HT1080 (cell line): ENCODE results near the gene CERS6. TPM values are rescaled to one million over a fixed set of nuclear protein-coding genes. Genes with fewer than 3 reads are reported as not detected.

ENCODE experiments used
- DNase-seq: peaks from one replicate; pipeline ENCODE4 v3.0.0-alpha.2; 2015; ENCODE audit warnings: low read depth
- total RNA-seq: library from RNA; depleted of rRNA; stranded (reverse); fragments of >200 nt; shearing (Covaris generic); gene quantifications from 2 replicates; pipeline ENCODE4 v1.2.3, GENCODE V29; 2014

CERS6 gene
- total RNA-seq, 1 experiment from 2014 or later, result 24.3 TPM

DNA sequence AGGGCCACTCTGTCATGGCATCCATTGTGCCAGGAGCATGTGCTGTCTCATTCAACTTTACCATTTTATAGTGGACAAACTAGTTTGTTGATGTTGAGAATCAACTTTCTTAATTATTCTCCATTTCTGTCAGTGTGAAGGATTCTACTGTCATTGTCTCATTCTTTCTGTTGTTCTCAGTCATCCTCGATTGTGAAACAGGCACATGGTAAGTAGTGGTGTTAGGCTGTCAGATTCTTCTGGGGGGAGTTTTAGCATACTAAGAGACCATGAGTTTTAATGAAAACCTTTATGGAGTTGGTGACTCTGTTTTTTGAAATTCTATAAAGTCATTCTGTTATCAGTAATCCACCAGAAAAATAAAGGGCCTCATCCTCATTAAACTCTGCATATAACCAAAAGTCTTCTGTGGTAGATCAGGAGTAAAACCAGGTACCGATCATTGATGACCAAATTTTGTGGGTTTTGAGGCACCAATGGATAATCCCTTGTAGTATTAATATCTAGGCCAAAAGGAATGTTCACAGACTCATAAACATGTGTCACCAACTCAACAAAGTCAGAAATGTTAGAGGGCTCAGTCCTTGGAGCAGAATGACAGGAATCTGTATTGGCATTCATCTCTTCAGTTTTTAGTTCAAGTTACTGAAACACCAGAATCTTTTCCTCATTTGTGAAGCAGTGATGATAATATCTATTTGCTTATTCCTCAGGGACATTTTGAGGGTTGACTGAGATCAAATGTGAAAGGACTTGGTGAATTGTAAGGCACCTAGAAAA is 73.2 kb downstream of the CERS6 start:
- DNase-seq, result no peak

DNA sequence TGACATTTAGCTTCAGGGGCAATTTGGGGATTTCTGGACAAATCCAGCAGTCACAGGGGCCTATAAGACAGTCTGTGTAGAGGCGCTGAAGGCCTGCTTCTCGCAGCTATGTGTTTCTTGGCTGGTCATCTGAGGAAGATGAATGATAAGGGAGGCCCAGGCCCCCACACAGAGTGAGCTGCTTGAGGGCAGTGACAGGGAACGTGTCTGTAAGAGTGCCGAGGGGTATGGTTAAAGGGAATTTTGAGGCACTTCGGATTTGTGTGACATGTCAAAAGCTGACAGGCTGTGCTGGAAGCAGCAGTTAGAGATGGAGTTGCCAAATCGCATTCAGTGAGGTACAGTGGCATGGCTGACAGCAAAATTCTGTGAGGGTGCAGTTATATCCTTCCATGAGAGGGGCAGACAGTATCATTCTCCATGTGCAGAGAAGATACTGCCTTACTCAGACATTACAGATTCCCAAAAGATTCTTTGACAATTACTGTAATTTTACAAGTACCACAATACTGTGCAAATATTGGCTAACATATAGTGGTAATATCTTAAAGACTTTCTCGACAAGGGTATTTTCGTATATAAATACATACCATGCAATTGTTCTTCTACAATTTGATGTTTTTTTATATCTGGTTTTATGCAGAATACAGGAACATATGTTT is 74.0 kb downstream of the CERS6 start:
- DNase-seq, result no peak

DNA sequence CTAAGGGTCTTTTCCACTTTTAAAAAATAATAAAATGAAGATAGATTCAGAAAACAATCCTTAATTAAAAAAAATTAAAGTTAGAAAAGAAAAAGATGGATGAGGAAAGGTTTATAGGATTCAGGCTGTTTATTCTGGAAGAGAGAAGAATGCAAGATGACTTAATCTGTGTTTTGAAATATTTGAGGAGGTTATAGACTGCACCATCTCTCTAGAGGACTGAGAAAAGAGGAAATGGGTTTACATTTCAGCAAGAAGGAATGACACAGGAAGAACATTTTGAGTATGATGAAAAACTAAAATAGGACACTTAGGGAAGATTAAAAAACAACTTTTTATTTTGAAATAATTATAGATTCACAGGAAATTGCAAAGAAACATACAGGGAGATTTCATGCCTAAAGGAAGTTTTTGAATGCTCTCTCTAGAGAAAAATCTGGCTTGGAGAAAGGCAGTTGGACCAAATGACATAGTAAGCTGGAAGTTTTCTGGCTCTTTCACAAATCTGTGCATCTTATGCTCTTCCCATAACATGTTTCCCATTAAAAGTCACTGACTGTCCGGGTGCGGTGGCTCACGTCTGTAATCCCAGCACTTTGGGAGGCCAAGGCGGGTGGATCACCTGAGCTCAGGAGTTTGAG is 75.0 kb downstream of the CERS6 start:
- no peak for DNase-seq

DNA sequence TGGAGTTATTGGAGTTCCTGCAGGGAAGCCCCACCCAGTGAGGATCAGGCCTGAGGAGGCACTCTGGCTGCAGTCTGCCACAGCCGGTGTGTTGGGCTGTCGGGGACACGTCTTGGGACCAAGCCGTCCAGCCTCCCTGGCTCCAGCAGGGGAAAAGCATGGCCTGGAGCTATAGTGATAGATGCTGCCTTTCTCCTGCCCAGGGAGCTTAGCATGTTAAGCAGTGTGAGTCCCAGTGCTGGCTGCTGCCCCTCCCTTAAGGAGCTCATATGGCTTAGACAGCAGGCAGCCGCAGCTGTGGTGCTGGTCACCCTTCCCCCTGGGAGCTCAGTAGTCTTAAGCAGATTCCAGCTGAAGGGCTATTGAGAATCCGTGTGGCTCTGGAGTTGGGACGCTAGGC is 78.9 kb downstream of the CERS6 start:
- DNase-seq, result no peak

DNA sequence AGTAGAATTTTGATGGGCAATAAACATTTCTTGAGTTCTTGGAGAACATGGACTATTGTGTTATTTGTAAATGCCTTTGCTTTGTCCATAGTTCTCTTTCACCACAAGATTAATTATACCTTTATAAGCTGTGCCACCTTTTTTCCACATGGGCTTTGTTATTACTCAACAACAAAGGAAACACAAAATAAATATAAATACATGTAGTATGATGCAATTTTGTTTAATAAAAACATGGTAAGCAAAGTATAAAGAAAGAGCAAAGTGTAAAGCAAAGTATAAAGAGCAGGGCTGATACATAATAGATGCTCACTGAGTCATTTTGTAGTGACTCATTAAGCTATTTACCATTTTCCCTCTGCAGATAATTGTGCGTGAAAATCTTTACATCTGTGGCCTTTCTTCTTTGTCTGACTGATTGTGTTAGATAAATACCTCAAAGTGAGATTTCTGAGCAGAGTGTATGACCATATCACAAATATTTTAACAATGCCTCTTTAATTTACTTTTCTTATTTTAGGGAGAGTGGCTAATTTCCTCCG is 80.9 kb downstream of the CERS6 start:
- peak; percentile 30 for DNase-seq

DNA sequence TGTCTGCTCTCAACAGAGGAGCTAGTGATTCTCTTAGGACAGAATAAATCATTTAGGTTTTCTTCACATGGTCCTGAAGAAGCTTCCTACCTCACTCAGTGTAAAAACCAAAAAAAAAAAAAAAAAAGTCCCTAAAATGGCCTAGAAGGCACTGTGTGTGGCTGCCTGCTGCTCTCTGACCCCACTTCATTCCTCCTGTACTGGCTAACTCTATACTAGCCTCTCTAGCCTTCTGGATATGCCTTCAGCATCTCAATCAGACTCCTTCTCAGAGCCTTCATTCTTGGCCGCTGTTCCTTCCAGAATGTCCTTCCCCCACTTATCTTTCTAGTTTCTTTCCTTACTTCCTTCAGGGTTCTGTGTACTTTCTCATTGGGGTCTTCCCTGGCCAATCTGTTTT is 82.1 kb downstream of the CERS6 start:
- no peak for DNase-seq

DNA sequence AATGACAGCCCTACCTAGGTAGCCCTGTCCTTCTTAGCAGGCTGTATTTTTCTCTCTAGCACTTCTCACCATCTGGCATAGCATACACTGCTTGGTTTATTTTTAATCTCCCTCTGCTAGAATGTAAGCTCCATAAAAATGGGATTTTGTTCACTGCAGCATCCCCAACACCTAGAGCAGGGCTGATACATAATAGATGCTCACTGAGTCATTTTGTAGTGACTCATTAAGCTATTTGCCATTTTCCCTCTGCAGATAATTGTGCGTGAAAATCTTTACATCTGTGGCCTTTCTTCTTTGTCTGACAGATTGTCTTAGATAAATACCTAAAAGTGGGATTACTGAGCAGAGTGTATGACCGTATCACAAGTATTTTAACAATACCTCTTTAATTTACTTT is 82.5 kb downstream of the CERS6 start:
- DNase-seq, result peak; percentile 38

DNA sequence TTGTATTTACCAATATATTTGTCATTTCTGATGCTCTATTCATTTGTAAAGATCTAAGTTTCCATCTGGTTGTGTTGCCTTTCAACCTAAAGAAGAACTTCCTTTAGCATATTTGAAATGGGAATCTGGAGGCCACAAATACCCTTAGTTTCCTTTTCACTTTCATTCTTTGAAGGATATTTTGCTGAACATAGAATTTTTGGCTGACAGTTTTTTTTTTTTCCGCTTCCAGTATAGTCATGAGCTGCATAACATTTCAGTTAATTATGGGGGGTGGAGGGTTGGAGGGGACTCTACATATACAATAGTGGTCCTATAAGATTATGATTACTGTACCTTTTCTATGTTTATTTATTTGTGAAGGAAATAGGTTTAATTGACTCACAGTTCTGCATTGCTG is 83.9 kb downstream of the CERS6 start:
- no peak for DNase-seq

DNA sequence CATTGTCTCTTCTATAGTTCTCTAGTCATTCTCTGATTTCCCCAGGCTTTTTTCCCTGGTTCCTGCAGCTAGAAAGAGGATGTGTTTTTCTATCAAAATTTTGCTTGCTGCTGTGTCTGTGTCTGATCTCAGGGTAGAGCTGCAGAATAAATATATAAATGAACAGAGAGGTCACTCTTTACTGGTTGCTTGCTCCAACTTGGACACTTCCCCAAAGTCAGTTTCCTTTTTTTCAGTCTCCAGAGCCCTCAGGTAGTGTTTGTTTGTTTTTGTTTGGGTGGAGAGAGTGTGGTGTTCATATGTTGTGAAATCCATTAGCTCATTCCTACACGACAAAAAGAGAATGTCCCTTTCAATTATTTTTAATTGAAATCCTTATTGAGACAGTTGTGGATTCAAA is 85.8 kb downstream of the CERS6 start:
- no peak for DNase-seq

DNA sequence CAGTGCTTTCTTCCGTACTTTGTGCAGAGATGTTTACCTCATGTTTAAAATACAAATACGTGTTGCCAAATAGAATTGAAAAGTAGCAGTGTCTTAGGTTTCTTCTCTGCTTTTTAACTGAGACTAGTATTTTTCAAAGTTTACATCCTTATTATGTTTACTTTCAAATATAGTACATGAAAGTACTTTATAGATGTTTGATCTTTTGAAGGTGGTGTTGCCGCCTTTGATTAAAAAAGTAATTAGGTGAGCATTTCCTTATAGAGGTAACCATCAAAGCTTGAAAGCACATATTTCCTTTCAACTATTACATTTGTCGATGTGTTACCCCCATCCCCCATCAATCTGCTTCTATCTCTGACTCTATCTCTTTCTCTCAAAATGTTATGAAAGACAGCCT is 87.0 kb downstream of the CERS6 start:
- no peak for DNase-seq

DNA sequence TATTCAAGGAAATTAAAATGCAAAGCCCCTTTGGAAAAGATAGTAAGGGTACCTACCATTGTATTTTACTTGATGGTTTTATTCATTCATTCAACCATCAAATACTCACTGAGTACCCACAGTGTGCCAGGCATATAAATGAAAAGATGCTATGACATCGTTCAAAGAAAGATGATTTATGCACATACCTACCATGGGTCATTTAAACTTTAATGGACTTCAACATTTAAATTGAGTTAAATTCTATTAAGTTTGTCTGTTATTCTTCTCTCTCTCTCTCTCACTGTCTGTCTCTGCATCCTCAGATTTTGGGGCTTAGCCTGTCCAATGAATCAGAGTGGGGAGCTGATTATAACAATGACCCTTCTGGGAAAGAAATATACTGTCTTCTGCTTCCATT is 87.9 kb downstream of the CERS6 start:
- DNase-seq, result no peak

DNA sequence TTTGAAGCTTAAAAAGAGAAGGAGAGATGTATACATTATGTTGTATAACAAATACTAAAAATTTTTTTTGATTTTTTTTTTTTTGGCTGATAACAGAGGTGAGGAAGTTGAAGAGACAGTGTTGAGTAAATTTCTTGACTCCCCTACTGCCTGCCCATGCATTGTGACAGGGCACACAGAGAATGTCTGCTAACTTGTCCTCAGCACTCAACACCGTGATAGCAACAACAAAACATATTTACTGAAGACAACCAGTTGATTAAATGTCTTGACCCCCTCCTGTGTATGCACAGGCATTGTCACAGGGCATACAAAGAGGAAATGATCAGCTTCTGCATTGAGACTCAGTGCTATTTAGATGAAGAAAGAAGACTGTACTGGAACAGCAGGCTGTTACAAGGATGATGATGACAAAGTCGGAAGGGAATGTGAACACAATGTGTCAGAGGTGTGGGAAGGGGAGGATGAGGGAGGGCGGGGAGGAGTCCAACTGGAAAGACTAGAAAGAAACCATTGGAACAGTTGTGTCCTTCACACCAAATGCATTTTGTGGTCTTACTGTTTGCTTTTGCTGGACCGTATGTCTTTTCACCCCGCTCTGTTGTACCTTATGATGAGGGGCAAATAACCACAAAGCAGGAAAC is 89.5 kb downstream of the CERS6 start:
- peak; percentile 97 for DNase-seq

DNA sequence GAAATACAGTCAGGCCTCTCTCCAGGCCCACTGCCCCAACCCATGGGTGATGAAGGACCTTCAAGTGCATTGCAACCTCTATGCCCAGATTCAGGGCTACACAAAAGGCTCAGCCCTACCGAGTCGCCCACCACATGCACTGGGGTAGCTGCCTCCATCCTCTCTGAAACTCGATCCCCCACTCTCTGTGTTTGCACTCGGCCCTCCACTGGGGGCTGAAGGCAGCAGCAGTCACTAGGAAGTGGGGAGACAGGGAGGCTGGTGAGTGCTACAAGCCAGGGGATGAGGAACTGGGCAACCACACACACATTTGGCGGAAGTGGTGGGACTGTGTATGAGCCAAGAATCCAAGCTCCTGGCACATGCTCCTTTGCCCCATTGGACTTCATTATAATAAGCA is 94.6 kb downstream of the CERS6 start:
- peak; percentile 13 for DNase-seq

DNA sequence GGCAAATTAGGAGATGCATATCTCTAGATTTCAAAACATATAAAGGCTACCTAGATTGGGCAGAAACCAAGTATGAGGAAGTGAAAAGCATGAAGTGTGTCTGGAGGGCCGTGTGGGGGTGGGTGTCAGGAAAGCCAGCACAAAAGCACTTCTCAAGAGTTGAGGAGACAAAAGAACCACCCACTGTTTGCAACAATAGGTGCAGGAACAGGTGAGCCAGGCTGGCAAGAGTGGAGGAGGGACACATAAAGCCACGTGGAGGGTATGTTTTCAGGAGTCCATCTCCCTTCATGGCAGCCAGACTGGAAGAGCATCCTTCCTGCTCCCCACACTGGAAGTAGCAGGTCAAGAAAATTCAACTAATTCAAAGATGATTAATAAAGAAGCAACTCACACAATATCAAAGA is 96.4 kb downstream of the CERS6 start:
- no peak for DNase-seq

DNA sequence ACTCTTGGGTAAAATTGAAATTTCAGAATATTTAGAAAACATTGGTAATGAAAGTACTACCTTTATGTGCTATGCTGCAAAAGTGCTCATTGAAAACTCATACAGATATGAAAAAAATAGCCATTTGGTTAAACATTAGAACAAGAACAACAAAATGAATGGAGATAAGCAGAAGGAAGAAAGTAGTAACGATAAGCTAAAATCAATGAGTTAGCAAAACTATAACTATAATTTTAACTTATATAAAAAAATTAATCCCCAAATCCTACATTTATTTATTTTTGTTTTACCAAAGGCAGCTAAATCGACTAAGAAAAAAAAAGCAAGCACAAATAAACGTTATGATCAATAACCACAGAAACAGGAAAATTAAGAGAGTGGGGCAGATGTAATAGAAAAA is 99.2 kb downstream of the CERS6 start:
- no peak for DNase-seq

DNA sequence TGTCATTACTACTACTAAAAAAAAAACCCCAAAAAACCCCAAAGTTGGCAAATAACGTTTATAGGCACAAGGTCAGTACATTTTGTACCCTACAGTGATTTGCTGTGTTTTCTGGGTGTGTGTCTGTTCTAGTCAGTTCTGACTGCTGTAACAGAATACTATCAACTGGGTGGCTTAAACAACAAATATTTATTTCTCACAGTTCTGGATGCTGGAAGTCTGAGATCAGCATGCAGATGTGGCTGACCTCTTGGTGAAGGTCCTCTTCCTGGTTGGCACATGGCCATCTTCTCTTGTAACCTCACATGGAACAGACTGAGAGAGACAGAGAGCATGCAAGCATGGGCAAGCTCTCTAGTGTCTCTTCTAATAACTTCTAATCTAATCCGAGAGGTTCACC is 103.1 kb downstream of the CERS6 start:
- DNase-seq, result no peak

DNA sequence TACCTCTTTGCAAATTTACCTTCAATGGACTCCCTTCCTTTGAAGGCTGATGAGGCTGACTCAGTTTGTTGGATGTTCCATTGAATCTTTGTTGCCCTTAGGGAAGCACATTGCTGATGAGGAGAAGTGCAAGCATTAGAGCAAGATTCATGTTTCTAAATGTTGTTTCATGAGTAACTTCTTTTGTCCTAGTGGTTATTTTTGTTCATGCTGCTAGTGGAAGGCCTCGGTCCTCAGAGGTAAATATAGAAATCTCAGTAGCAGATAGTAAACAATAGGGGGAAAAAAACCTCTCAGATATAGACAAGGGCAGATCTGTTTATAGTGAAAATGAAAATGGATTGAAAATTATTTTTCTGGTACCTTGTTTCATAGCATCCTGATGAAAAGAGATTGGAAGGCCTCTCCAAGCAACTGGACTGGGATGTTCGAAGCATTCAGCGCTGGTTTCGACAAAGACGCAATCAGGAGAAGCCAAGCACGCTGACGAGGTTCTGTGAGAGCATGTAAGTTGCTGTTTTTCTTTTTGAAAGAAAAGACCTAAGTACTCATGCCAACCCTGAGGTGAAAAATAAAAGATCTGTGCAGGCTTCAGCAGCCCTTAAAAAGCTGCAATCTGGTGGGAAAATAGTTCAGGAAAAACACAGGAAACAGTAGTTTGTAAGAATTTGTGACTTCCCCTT is 104.9 kb downstream of the CERS6 start:
- DNase-seq, result no peak

DNA sequence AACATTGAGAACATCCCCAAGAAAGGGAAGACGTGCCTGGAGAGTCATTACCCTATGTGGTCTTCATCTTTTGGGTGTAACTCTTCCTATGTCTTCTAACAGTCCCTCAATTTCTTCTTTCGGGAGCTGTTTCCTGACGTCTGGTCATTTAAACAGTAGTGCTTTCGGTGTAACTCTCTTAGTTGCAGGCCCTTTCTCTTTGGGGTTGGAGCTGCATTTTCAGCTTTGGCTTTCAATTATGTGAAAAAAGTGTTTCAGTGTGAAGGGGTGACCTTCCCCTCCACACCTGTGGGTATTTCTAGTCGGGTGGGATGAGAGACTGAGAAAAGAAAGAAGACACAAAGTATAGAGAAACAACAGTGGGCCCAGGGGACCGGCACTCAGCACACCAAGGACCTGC is 105.9 kb downstream of the CERS6 start:
- DNase-seq, result no peak

DNA sequence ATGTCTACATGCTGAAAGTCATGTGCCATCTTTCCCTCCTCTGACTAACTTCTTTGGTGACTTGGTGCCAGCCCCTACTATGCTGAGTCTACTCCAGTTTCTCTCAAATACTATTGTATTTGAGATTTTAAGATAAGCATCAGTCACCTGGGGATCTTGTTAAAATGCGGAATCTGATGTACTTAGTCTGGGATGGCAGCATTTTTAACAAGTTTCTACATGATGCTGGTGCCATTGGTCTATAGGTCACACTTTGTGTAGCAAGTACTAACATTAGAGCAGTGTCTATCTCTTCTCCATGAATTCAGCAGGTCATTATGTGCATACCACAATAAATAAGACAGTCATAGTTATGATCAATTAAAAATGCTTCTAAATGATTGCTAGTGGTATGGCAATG is 106.9 kb downstream of the CERS6 start:
- no peak for DNase-seq

DNA sequence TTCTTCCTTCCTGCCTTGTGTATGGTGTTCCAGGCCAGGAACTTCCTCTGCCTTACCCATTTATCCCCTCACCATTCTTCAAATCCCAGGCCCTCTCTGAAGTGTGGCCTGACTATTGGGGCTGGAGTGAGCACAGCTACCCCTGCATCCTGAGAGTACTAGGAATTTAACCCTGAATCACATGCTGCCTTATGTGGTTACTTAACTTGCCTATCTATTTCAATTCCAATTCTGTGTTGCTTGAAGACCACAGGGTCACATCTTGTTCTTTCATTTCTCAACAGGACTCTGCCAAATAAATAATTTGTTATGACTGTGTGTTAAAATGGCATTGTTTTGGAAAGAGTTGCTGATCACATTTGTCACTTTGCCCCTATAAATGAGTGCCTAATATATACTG is 108.6 kb downstream of the CERS6 start:
- DNase-seq, result peak; percentile 20

DNA sequence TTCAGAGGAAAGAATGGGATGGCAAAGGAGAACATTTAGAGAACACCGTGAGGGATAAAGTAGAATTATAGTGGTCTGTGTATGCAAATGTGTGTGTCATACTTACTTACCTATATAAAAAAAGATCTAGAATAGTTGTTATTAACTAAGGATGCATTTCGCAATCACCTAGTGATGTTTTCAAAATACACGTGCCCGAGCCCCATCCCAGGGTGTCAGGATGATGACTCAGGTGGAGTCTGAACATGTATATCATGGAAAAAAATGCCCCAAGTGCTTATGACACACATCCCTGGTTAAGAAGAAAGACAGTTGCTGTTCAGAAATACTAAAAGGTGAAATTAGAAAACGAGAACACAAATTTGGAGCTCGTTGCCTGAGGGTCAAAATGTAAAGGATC is 109.0 kb downstream of the CERS6 start:
- peak; percentile 90 for DNase-seq
